Measurements from ENCODE around the gene SKOR1.

- no peak for TF ChIP-seq CTCF (conservative IDR thresholded peaks at IDR 0.05; ENCODE audit: low read length)
- no peak for TF ChIP-seq EZH2phosphoT487 (IDR thresholded peaks at IDR 0.05; ENCODE audit: borderline replicate concordance, low read depth, low read length)
Measured at GRCh38 chr15:67854358-67854757, 29.0 kb downstream of the SKOR1 start.

All from OCI-LY7 (cell line).